ENCODE measurements around the gene INSC. TPM values are rescaled to one million over a fixed set of nuclear protein-coding genes. Genes with fewer than 3 reads are reported as not detected.

INSC gene
- total and polyA plus RNA-seq, 2 of the 4 experiments (the other 2 are of a cell fraction): 0.53 to 1.4 TPM

DNA sequence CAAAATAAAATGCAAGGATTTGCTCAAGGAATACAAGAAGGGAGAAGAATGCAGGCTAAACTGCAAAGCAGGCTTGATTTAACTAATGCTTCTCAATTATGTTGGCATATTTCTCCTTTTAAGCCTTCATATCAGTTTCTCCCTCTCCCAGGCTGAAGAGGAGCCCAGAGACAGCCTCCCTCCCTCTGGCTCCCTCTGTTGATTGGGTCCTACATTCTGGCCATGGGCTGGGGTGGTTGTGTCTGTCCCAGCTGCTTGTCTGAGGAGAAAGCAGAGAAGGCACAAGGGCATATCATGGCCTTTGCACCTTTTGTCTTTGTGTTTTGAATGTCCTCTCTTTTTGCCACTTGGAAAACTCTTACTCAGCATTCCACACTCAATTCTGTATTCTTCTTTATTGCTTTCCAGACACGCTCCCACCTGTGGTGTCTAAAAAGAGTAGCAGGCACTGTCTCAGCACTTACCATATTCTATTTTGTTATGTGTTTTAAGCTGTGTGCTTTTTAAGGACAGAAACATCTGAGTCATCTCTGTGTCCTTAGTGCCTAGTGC, 77.4 kb downstream of the INSC start:
- CTCF ChIA-PET: no interaction called here

More for the DNA sequence above, 77.4 kb downstream of the INSC start:
- no peak overlapping the region for H4K8ac ChIP-seq (ENCODE audit: low read depth in 2 of 2, low read length in 2 of 2)
- in situ Hi-C loops (cut with MboI; ENCODE audit: low sequenced_read_pairs) (no loop called here), intact Hi-C loops (cut with micrococcal nuclease) (loop anchor here (10.0 kb wide), 1 partner anchor 667 kb away; the partner anchor contains the start of gene PSMA1), dilution Hi-C loops (cut with HindIII; ENCODE audit: low sequenced_read_pairs, unreplicated experiment) (no loop called here)
- no CpG with 5 or more reads among the region's 1 CpG for whole genome bisulfite sequencing, 2 experiments (ENCODE audit: extremely low coverage in 2 of 2, insufficient read length in 1 of 2)
- no peaks in the 10 kb centered on the region for H3K27me3 ChIP-seq (ENCODE audit: control insufficient read depth, insufficient read depth, low read length)
- no peak overlapping the region for H3K27ac ChIP-seq (ENCODE audit: insufficient read depth, low read length)
- DNase-seq: no peak
- H3K4ac ChIP-seq (ENCODE audit: low read depth, low read length): no peak overlapping the region
- 0 out of 2 replicates have a peak overlapping the region, but pooled peaks have one; percentile 26 for H2BK120ac ChIP-seq (ENCODE audit: low read depth, low read length)
- no peak overlapping the region for H2BK5ac ChIP-seq (ENCODE audit: low read depth, low read length, poor library complexity, severe bottlenecking)
- no peak for ATAC-seq (ENCODE audit: low read depth)
- no peak overlapping the region for H2AK5ac ChIP-seq (ENCODE audit: low read depth, low read length)
- no peak overlapping the region for H3K9ac ChIP-seq (ENCODE audit: low read depth, low read length)
- TF ChIP-seq MAFK (IDR thresholded peaks at IDR 0.05; ENCODE audit: low read depth, low read length) (peak; percentile 49), USF2 (IDR thresholded peaks at IDR 0.05; ENCODE audit: low read depth, low read length) (no peak)
- H4K91ac ChIP-seq (ENCODE audit: insufficient read depth, low read depth, low read length): no peak overlapping the region
- H2AK9ac ChIP-seq (replicated peaks; ENCODE audit: low read depth, low read length, poor library complexity): no peak overlapping the region
- no peak overlapping the region for H3K4me2 ChIP-seq (ENCODE audit: low read depth, low read length)
- H3K56ac ChIP-seq (ENCODE audit: extremely low read depth, insufficient read depth, low read length): no peak overlapping the region
- peaks cover 12% of the 10 kb centered on the region for H3K4me1 ChIP-seq (ENCODE audit: control insufficient read depth, insufficient read depth, low read length)
- no peaks in the 10 kb centered on the region for H3K9me3 ChIP-seq (ENCODE audit: control insufficient read depth, insufficient read depth, low read length)
- H3K79me1 ChIP-seq (ENCODE audit: low read depth in 1 of 2, low read length in 2 of 2): no peaks in the 10 kb centered on the region
- H2BK20ac ChIP-seq (ENCODE audit: low read depth, low read length): peak overlapping the region; percentile 52; the same call in 1 of the 2 replicates
- H3K18ac ChIP-seq (ENCODE audit: low read depth, low read length): no peak overlapping the region
- H3K14ac ChIP-seq (replicated peaks; ENCODE audit: low read depth, low read length): no peak overlapping the region
- H3K4me3 ChIP-seq (ENCODE audit: insufficient read depth, low read depth, low read length): no peak overlapping the region
- no peaks in the 10 kb centered on the region for H3K36me3 ChIP-seq (ENCODE audit: control insufficient read depth, insufficient read depth, low read length)
- BruUV-seq (replicated peaks): no TSS peak
- no peak overlapping the region for H2BK15ac ChIP-seq (ENCODE audit: low read depth, low read length)
- no peak overlapping the region for H3K23ac ChIP-seq (ENCODE audit: low read depth, low read length)
- no peak overlapping the region for H4K5ac ChIP-seq (ENCODE audit: low read depth, low read length)
- no peaks in the 10 kb centered on the region for H4K20me1 ChIP-seq (ENCODE audit: insufficient read depth, low read length)
- no peak overlapping the region for H2AFZ ChIP-seq (replicated peaks; ENCODE audit: low read length, poor library complexity)
- H3K9me1 ChIP-seq (ENCODE audit: insufficient read depth, low read length): peaks cover 14% of the 10 kb centered on the region
- POLR2A ChIA-PET (ENCODE audit: unreplicated experiment): no interaction called here
